ENCODE data around the gene MYBPC2.

Gene MYBPC2

DNA sequence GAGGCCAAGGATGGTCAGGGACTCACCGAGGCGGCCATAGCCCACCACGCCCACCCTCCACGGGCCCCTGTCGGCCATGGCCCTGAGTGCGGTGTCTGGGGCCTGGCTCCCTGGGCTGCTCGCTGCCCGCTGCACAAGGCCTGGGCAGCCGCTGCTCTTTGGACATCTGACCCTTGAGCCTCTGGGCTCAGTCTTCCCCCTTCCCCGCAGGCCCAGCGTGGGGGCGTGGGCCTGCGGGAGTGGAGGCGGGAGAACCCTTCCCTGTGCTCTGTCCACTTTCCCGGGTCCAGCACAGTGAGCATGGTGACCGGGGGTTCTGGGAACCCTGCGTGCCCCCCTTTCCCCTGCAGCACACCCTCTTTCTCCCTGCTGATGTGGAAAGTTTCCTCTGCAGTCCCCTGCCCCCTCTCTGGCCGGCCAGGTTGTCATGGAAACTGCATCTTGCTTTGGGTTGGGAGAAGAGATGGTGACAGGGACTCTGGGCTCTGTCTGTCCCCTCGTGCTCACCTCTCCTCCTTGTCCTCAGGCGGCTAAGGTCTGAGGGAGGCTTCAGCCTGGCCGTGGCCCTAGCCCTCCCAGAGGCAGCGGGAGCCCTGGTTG is 81.2 kb downstream of the MYBPC2 start, which contains the start of gene ASPDH:
TSS of gene ASPDH (minus strand) at position 168 of the 600 bp plus-strand sequence. CDS start at position 78, 90 bp downstream.
- peak in 28 of 56 donors; percentile 20 to 69 (median 52) for DNase-seq

DNA sequence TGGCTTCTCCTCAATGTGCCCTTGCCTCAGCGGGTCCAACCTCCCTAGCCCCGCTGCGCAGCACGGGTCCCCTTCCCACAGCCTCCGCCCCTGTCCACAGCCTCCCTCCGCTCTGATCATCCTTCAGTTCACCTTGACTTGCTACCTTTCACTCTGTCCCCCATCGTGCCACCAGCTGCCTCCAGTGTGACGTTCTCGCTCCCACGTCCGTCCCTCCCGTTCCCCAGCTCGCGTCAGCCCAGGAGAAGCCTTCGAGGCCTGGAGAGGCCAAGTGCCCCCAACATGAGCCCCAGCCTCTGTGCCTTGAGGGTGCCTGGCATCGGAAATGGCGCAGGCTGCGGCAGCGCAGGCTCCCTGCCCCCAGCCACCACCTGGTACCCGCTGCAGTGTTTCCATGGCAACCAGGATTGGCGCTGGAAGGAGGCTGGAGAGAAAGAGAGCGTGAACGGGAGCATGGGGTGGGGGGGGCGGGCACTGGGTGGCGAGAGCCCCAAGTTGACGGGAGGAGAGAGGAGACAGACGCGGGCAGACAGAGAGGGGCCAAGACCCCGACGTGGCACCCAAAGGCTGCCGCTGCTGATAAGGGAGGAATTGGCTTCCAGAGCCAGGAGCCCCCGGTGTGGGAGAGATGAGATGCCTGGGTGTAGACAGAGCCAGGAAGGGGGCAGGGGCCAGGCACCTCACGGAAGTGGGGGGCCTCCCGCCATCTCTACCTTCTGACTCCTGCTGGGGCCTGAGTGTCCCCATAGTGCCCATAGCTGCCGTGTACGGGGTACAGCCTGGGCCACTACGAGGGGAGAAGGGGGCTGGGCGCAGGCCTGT is 81.9 kb downstream of the MYBPC2 start:
- peak in 51 of 56 donors; percentile 31 to 89 (median 73) for DNase-seq

DNA sequence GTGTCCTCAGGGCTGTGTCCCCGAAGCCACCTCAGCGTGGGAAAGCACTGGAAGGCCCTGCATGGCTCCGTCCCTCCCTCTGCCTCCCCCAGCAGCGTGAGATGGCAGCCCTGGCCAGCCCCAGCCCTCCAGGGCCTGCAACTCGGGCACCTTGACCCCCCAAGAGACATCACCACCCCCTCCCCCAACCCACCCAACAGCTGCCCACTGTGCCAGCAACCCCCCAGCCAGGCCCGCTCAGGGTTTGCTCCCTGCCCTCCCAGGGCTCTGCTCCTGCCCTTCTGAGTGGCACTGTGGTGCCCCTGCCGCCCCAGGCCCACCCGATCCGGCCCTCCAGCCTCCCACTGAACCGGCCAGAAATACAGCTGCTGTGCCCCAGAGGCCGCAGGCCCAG is 82.5 kb downstream of the MYBPC2 start:
- DNase-seq: no peak
